ENCODE data around the gene ZMAT3.

ZMAT3 gene

GRCh38 chr3:179026636-179027035 is 45.0 kb downstream of the ZMAT3 start:
- FAIRE-seq (no peak), DNase-seq (ENCODE audit: low spot score) (no peak)

- no peak for FAIRE-seq
- DNase-seq (ENCODE audit: low spot score), result no peak
Measured at GRCh38 chr3:179021119-179021903, 50.3 kb downstream of the ZMAT3 start.

GRCh38 chr3:179020112-179020511 is 51.5 kb downstream of the ZMAT3 start:
- no peak for FAIRE-seq
- no peak for DNase-seq (ENCODE audit: low spot score)

DNA sequence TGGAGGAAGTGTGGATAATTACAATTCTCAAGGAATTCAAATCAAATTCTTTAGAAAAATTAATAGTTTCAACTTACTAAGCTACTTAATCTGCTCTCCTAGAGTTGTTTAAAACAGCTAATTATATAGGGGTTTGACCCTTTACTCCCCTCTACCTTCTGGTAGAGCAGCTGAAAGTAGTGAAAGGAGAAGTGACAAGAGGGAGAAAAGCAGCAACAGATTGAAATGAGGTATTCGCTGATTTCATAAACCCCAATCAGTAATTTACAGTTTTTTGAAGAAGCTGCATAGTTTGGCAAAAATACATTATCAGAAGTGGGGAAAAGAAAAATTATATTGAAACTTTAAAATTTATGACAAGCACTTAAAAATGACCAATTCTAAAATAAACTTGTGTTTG is 52.8 kb downstream of the ZMAT3 start:
- FAIRE-seq, result no peak
- DNase-seq (ENCODE audit: low spot score), result no peak

DNA sequence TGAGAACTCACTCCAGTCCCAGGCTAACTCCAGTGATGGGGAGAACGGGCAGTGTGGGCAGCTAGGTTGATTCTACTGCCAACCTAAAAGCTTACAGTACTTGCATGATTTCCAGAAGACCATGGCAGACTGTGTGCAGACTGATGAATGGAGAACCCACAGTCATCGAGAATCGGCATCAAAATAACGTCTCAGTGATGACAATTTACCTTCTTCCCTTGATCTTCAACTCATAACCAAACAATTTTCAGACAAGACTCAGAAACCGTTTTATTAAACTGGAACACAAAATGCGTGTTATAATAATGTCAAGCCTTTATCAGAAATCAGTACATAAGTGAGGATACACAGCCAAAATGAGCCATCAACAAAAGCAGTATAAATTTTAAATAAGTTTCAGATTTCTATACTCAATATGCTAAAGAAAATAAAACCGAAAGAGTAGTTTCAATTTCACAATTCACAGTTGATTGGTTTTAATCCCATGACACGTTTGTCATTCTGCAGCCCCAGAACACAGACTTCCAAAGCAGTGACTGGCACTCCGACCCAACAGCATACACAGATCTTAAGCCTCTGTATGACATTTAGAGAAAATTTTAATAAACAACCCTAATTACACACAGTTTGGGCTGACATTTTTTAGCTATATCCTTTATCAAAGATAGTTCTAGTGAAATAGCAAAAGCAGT is 54.5 kb downstream of the ZMAT3 start:
- FAIRE-seq, result no peak
- no peak for DNase-seq (ENCODE audit: low spot score)

- FAIRE-seq, result peak; percentile 78
Measured at GRCh38 chr3:179015551-179016020, 56.0 kb downstream of the ZMAT3 start.

DNA sequence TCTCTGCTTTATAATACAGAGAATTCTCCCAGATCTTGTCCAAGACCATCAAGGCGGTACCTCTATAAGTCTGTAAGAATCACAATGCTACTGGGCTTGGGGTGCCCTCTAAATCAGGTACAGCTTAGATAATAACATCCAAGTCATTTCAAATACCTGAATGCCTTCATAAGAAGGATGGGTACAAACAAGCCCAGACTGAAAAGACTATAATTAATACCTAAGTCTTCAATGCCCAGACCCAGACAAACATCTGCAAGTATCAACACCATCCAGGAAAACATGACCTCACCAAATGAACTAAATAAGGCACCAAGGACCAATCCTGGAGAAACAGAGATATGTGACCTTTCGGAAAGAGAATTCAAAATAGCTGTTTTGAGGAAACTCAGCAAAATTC is 65.9 kb downstream of the ZMAT3 start:
- FAIRE-seq, result no peak
- no peak for DNase-seq (ENCODE audit: low spot score)

More at GRCh38 chr3:179015551-179016020, 56.0 kb downstream of the ZMAT3 start:
- peak; percentile 59 for DNase-seq (ENCODE audit: low spot score)

DNA sequence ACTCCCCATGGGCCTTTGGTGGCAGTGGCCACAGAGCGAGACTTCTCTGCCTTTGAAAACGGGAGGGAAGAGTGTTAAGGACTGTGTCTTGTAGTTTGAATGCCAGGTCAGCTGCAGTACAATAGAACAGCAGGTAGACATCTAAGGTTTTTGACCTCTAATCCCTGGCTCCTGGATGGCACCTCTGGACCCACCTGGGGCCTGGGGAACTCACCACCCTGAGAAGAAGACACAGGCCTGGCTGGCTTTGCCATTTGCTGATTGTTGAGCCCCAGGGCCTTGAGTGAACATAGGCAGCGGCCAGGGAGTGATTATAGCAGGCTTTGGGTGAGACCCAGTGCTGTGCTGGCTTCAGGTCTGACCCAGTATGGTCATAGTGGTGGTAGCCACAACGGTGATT is 66.4 kb downstream of the ZMAT3 start:
- DNase-seq (ENCODE audit: low spot score), result no peak
- no peak for FAIRE-seq

- FAIRE-seq (no peak), DNase-seq (ENCODE audit: low spot score) (no peak)
Measured at GRCh38 chr3:179000659-179001058, 71.0 kb downstream of the ZMAT3 start.

DNA sequence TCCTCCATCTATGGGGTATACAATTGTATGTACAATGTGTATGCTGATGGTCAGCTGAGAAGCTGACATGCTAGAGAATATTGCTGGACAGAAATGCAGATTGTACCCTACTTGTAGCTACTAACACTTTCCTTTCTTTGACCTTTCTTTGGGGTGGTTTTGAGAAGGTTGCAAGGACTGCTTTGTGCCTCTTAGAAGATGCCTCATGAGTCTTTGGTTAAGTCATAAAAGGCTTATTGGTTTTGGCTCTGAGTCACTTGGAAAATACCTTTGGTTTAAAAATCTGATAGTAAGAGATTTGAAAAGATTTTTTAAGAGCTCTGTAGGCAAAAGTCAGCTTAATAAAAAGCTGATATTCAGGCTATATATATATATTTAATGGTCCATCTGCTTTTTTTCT is 71.5 kb downstream of the ZMAT3 start:
- DNase-seq (ENCODE audit: low spot score), result no peak
- FAIRE-seq, result no peak

DNA sequence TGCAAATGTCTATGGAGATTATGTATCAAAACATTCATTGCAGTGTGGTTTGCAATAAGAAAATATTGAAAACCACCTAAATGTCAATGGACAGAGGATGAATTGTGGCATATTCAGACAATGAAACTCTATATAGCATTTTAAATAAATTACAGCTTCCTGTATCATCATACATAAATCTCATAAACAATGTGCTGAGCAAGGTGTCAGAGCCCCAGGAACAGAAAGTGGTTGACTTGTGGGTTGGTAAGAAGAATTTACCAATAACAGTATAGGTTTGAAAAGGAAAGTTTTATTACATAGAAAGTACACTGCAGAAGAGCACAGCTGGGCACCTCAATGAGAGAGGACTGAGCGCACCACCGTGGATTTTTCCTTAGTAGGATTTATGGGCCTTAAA is 75.2 kb downstream of the ZMAT3 start:
- FAIRE-seq (no peak), DNase-seq (ENCODE audit: low spot score) (no peak)

- FAIRE-seq (no peak), DNase-seq (ENCODE audit: low spot score) (no peak)
Measured at GRCh38 chr3:178990293-178990692, 81.3 kb downstream of the ZMAT3 start.

DNA sequence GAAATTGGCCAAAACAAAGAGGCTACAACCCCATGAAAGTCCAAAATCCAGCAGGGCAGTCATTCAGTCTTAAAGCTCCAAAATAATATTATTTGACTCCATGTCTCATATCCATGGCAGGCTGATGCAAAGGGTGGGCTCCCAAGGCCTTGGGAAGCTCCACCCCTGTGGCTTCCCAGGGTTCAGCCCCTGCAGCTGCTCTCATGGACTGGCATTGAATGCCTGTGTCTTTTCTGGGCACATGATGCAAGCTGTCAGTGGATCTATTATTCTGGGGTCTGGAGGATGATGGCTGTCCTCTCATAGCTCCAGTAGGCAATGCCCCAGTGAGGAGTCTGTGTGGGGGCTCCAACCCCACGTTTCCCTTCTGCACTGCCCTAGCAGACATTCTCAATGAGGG is 81.8 kb downstream of the ZMAT3 start:
- FAIRE-seq, result no peak

GRCh38 chr3:178987745-178988144 is 83.9 kb downstream of the ZMAT3 start:
- no peak for FAIRE-seq
- DNase-seq (ENCODE audit: low spot score), result no peak

More for the DNA sequence above, 81.8 kb downstream of the ZMAT3 start:
- no peak for DNase-seq (ENCODE audit: low spot score)

DNA sequence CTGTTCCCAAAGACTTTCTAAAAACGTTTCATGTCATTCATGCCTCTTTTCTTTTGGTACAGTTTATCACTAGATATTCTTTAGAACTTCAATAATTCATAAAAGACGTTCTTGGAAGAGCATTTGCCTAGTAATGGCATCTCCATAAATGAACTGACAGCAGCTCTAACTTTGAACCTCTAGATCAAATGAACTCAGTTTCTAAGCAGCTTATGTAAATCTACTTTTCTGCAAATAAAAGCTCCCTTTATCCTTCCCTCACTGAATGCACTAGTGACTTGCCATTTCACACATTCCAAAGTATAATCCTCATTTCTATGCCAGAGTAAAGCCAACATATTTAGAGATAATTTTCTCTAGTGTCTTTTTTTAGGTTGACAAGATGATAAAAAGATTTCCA is 85.2 kb downstream of the ZMAT3 start:
- FAIRE-seq, result no peak
- DNase-seq (ENCODE audit: low spot score), result no peak

GRCh38 chr3:178982137-178982536 is 89.5 kb downstream of the ZMAT3 start:
- FAIRE-seq (no peak), DNase-seq (ENCODE audit: low spot score) (no peak)

DNA sequence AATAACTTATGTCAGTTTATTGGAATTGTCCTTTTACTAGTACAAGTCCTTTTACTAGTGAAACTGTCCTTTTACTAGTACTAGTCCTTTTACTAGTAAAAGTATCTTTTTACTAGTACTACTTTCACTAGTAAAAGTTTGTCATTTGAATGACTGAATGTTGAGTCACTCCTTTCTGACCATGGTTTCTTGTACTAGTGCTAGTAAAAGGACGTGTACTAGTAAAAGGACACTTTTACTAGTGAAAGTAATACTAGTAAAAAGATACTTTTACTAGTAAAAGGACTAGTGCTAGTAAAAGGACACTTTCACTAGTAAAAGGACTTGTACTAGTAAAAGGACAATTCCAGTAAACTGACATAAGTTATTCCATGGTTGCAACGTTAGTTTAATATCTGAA is 96.3 kb downstream of the ZMAT3 start:
- FAIRE-seq (no peak), DNase-seq (ENCODE audit: low spot score) (no peak)

DNA sequence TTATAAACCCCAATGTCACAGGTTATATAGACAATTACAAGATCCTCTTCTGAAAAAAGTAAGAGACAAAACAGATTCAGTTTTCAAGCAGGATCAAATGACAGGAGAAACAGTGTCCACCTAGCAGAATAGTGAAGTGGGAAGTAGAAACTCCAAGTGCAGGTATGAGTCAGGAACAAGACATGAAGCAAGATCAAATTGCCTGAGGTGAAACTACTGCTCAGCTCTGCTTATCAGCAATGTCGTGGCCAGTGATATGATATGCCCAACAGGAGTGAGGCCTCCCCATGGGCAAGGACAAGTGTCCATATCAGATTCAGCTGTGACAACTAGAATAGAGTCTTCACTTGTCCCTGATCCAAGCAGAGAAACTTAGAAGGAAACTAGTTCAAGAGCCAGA is 100.0 kb downstream of the ZMAT3 start:
- DNase-seq (ENCODE audit: low spot score), result no peak
- FAIRE-seq, result no peak

- FAIRE-seq, result no peak
- no peak for DNase-seq (ENCODE audit: low spot score)
Measured at GRCh38 chr3:178969004-178969700, 102.5 kb downstream of the ZMAT3 start.

All from RCC 7860 (cell line).